Heart right ventricle (tissue), 16 donors: ENCODE measurements around the gene SUGCT. TPM values are rescaled to one million over a fixed set of nuclear protein-coding genes. Genes with fewer than 3 reads are reported as not detected.
A peak's percentile ranks its signal among the peaks of the same experiment; 100 is the strongest.

Experiments used
- ATAC-seq, 8 donors: fragments of 200-7000 bp; cut with Tn5 transposase; one replicate each; pipeline ENCODE4 v1.9.1; 2020; ENCODE audit warnings: mild to moderate bottlenecking in 8 of 8, moderate library complexity in 8 of 8, moderate number of reproducible peaks in 1 of 8
- DNase-seq, 2 donors: peaks; one replicate each; pipeline ENCODE4 v3.0.0-alpha.2; 2020
- H3K27ac ChIP-seq, 10 donors: fragments of 200-600 bp; sonication (generic) in 2 of 10; one replicate each; pipeline versions ENCODE4 v1.5.0 to v1.8.0; 2020 to 2022; ENCODE audit warnings: mild to moderate bottlenecking in 3 of 10
- H3K27me3 ChIP-seq, 7 donors: fragments of 200-600 bp; one replicate each; pipeline ENCODE4 v1.8.0; 2021 to 2022; ENCODE audit warnings: mild to moderate bottlenecking in 2 of 7
- H3K36me3 ChIP-seq, 9 donors: fragments of 200-600 bp; sonication (generic) in 1 of 9; one replicate each; pipeline versions ENCODE4 v1.5.0 to v1.8.0; 2020 to 2022; ENCODE audit warnings: mild to moderate bottlenecking in 2 of 9
- H3K4me1 ChIP-seq, 9 donors: fragments of 200-600 bp; sonication (generic) in 1 of 9; one replicate each; pipeline versions ENCODE4 v1.5.0 to v1.8.0; 2020 to 2022; ENCODE audit warnings: mild to moderate bottlenecking in 4 of 9
- H3K4me3 ChIP-seq, 10 donors: fragments of 200-600 bp; sonication (generic) in 2 of 10; one replicate each; pipeline versions ENCODE4 v1.5.0 to v1.8.0; 2020 to 2022; ENCODE audit warnings: mild to moderate bottlenecking in 7 of 10, moderate library complexity in 2 of 10
- H3K9me3 ChIP-seq, 11 donors: fragments of 200-600 bp in 10 of 11; sonication (generic) in 2 of 11; one replicate each; pipeline versions ENCODE4 v1.5.0 to v1.8.0; 2013 to 2022; ENCODE audit warnings: mild to moderate bottlenecking in 2 of 11, control low read depth in 1 of 11, moderate library complexity in 1 of 11
- WGBS, 2 donors: extraction: QIAGEN DNeasy Blood & Tissue Kit; methylation state at CpG; one replicate each; pipeline ENCODE4 v1.1.7; 2013; ENCODE audit warnings: inconsistent platforms in 1 of 2; 5-methylcytosine and 5-hydroxymethylcytosine counted together
- intact Hi-C, 10 donors: fragments of 100-400 bp; cut with DNase I; formaldehyde crosslinking; loops; one replicate each; pipeline versions ENCODE4 v1.11.1 to v1.14.2; 2022
- polyA plus RNA-seq, 2 donors: library from polyadenylated mRNA; stranded (reverse); fragments of 200-250 nt; gene quantifications; one replicate each; pipeline ENCODE4 v1.2.3, GENCODE V29; 2013
- total RNA-seq, 10 donors: library from RNA; stranded (reverse); fragmentation: NEBNext Ultra II Directional in 3 of 10; extraction: Animal tissue kit (Norgen Biotek cat#: 25700) in 3 of 10; gene quantifications; one replicate each; pipeline versions ENCODE4 v1.2.1 to v1.2.4, GENCODE V29; 2021 to 2023
- TF ChIP-seq, protein P1 (sequence below), 9 donors: fragments of 200-600 bp; sonication (generic) in 2 of 9; IDR thresholded peaks; one replicate each; pipeline versions ENCODE4 v1.5.0 to v1.8.0; 2021 to 2022; ENCODE audit warnings: antibody characterized with exemption in 9 of 9, mild to moderate bottlenecking in 5 of 9, moderate library complexity in 1 of 9
- donor health status: Arrhythmogenic right ventricular cardiomyopathy.
- donor health status: ischemic (EF 13 %, LVEDD 7.1; RV severe dilation, severe dysfunction).
- donor health status: healthy with polysubstance abuse.
- donor health status: DM: no; HTN: yes; CAD: no.
- donor health status: DM: no; HTN: no; CAD: no.
- donor health status: ischemic (EF 25% LVEDD 6.9; RV normal size, moderate dysfunction).
- donor health status: ischemic (EF 25% LVEDD 5.7; RV mildly dilated, moderate dysfunction).
- donor health status: healthy.
- donor health status: DM: yes; HTN: yes; CAD: no.
- donor health status: Ischemic cardiomyopathy.
- donor health status: ischemic (EF 35%, LVEDD 5.7; RV mildly dilated, moderate dysfunction).
- donor health status: nonischemic (EF 11% LVEDD 7.7; RV severe dilation, severe dysfunction).
- donor health status: DM: yes; HTN: yes; CAD: no.
- donor health status: PGD.
- donor health status: ischemic (EF 29% LVEDD 5.4; RV normal size, mild dysfunction).
- donor health status: nonischemic (EF 23%, LVEDD 6.1; RV moderate dilation, normal function).

The SUGCT gene
- total and polyA plus RNA-seq, 12 donors: 1.2 to 8.1 (median 6.1) TPM

GRCh38 chr7:40538281-40538680 lies 403.5 kb downstream of the SUGCT start:
- Histone ChIP-seq H3K4me1 (no peaks in the 10 kb centered on the region), H3K9me3 (no peaks in the 10 kb centered on the region), H3K27me3 (no peaks in the 10 kb centered on the region), H3K27ac (no peak overlapping the region), H3K36me3 (no peaks in the 10 kb centered on the region), H3K4me3 (no peak overlapping the region)
- TF ChIP-seq, protein P1, sequence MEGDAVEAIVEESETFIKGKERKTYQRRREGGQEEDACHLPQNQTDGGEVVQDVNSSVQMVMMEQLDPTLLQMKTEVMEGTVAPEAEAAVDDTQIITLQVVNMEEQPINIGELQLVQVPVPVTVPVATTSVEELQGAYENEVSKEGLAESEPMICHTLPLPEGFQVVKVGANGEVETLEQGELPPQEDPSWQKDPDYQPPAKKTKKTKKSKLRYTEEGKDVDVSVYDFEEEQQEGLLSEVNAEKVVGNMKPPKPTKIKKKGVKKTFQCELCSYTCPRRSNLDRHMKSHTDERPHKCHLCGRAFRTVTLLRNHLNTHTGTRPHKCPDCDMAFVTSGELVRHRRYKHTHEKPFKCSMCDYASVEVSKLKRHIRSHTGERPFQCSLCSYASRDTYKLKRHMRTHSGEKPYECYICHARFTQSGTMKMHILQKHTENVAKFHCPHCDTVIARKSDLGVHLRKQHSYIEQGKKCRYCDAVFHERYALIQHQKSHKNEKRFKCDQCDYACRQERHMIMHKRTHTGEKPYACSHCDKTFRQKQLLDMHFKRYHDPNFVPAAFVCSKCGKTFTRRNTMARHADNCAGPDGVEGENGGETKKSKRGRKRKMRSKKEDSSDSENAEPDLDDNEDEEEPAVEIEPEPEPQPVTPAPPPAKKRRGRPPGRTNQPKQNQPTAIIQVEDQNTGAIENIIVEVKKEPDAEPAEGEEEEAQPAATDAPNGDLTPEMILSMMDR (IDR thresholded peaks at IDR 0.05): no peak
- 39 to 70% methylated on average over 1 of the region's 1 CpG for WGBS, 2 donors
- DNase-seq (no peak), ATAC-seq (no peak)
- intact Hi-C loops: no loop called here

GRCh38 chr7:40541336-40541735 lies 406.5 kb downstream of the SUGCT start:
- WGBS, 2 donors: 89 to 94% methylated on average over 1 of the region's 1 CpG
- H3K4me1 ChIP-seq: peaks cover 0 to 9% (median 0%) of the 10 kb centered on the region in 9 donors
- ATAC-seq: no peak

DNA sequence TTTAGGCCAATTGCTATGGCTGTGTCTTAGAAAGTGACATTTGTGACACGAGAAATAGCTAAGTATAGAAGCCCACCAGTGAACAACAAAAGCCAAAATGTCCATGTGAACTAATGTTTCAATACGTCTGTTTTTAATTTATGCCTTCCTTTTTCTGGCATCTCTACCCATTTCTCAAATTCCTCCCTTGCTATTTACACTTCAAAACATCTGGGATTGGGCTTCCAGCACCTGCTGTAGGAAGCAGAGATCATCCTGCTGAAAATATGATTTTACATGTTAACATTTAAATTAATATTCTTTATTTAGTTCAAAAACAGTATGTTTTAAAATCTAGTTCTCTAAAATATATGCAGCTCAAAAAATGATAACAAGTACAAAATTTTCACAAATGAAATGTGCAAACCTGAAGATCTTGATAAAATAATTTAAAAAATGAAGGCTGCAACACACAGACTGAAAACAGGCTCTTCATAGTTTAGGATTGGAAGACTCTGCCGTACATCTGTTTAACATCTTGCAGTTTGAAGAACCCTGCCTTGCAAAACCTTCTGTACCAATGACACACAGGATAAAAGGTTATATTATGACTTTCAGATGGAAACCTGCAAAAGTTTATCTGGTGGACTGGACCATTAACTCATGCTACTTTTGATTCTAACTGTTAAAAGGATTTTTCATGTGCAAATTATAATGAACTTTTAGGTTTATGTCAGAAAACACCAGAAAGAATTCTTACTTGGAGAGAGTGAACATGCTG lies 408.4 kb downstream of the SUGCT start:
- no peaks in the 10 kb centered on the region for H3K9me3 ChIP-seq

More at GRCh38 chr7:40541336-40541735, 406.5 kb downstream of the SUGCT start:
- Histone ChIP-seq H3K9me3 (no peaks in the 10 kb centered on the region), H3K4me3 (no peak overlapping the region), H3K36me3 (no peaks in the 10 kb centered on the region), H3K27ac (peak overlapping the region in 2 of 10 donors; percentile 21 to 59), H3K27me3 (no peaks in the 10 kb centered on the region)
- intact Hi-C loops: no loop called here
- DNase-seq: no peak
- TF ChIP-seq, protein P1 (IDR thresholded peaks at IDR 0.05): no peak

DNA sequence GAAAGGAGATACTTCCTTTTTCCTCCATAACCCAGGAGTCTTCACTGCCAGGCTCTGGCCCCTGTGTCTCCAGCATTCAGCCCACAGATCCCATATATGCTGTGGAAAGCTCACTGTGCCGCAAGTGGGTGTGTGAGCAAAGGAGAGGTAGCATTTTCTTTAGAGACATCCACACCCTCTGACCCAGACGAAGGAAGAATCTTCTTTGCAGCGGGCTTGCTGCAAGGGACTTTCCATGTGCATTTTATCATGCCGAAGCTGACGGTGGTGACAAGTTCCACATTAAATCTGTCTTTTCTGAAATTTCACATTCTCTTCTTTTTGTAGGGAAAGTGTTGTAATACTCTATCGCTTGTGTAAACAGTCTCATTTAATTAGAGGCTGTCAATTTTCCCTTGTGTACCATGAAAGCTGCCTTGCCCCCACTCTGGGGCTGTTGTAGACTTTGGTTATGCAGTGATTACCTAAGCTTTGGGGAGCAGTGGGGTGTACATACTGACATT lies 409.5 kb downstream of the SUGCT start:
- Histone ChIP-seq H3K36me3 (no peaks in the 10 kb centered on the region), H3K4me1 (peaks cover 0 to 9% (median 0%) of the 10 kb centered on the region in 9 donors), H3K4me3 (no peak overlapping the region), H3K27ac (peak overlapping the region in 5 of 10 donors; percentile 1 to 59 (median 44)), H3K9me3 (no peaks in the 10 kb centered on the region), H3K27me3 (no peaks in the 10 kb centered on the region)
- TF ChIP-seq, protein P1 (IDR thresholded peaks at IDR 0.05): no peak
- intact Hi-C loops: no loop called here
- 67 to 74% methylated on average over 6 of the region's 6 CpGs for WGBS, 2 donors
- ATAC-seq (peak; percentile 20 to 88 (median 70)), DNase-seq (peak in 1 of 2 donors; percentile 23)

More for the DNA sequence above, 408.4 kb downstream of the SUGCT start:
- H3K27ac ChIP-seq: peak overlapping the region in 5 of 10 donors; percentile 1 to 59 (median 30)
- H3K36me3 ChIP-seq: no peaks in the 10 kb centered on the region
- DNase-seq (no peak), ATAC-seq (peak in 4 of 8 donors; percentile 36 to 58 (median 49))
- H3K4me1 ChIP-seq: peaks cover 0 to 9% (median 0%) of the 10 kb centered on the region in 9 donors
- 69 to 70% methylated on average over 3 of the region's 3 CpGs for WGBS, 2 donors
- no peaks in the 10 kb centered on the region for H3K27me3 ChIP-seq
- intact Hi-C loops: no loop called here
- TF ChIP-seq, protein P1 (IDR thresholded peaks at IDR 0.05): no peak
- no peak overlapping the region for H3K4me3 ChIP-seq
